NCI-H2196 treated with DMSO at 0.1 percent for 48 hours (cell line): ENCODE results near the gene FMC1.
"Not testable (repeated sequence)": the region's sequence is repeated elsewhere in the genome, so short reads cannot be mapped to it uniquely, and the experiment has no call there.

ENCODE experiments used
- DNase-seq: peaks from one replicate; lab custom pipeline; 2025; ENCODE audit not compliant: unreplicated experiment; lab: John Stamatoyannopoulos, UW

FMC1 gene

GRCh38 chr7:139341058-139341775 is at the start of gene FMC1:
TSS of gene FMC1 (plus strand) at chr7:139341337. CDS start at chr7:139341385, 48 bp downstream.
- DNase-seq = peak; percentile 80

GRCh38 chr7:139292821-139293220 is 48.3 kb upstream of the FMC1 start:
- no peak for DNase-seq

GRCh38 chr7:139293534-139293933 is 47.6 kb upstream of the FMC1 start:
- no peak for DNase-seq

GRCh38 chr7:139294241-139294640 is 46.9 kb upstream of the FMC1 start:
- no peak for DNase-seq

GRCh38 chr7:139294951-139295575 is 46.1 kb upstream of the FMC1 start:
- no peak for DNase-seq

- no peak for DNase-seq
Observed at GRCh38 chr7:139297795-139298194, 43.3 kb upstream of the FMC1 start.

GRCh38 chr7:139299296-139299695 is 41.8 kb upstream of the FMC1 start:
- no peak for DNase-seq

- no peak for DNase-seq
Observed at GRCh38 chr7:139300390-139300789, 40.7 kb upstream of the FMC1 start.

- DNase-seq = no peak
Observed at GRCh38 chr7:139304517-139304916, 36.6 kb upstream of the FMC1 start.

- DNase-seq = no peak
Observed at GRCh38 chr7:139317939-139318505, 23.1 kb upstream of the FMC1 start.

GRCh38 chr7:139321071-139321745 is 19.9 kb upstream of the FMC1 start:
- DNase-seq = no peak

- DNase-seq = not testable (repeated sequence)
Observed at GRCh38 chr7:139324709-139325108, 16.4 kb upstream of the FMC1 start.

- DNase-seq = no peak
Observed at GRCh38 chr7:139328375-139328774, 12.8 kb upstream of the FMC1 start.

- DNase-seq = no peak
Observed at GRCh38 chr7:139329119-139329518, 12.0 kb upstream of the FMC1 start.

GRCh38 chr7:139330333-139331030 is 10.7 kb upstream of the FMC1 start:
- DNase-seq = no peak

GRCh38 chr7:139332697-139333359 is 8.3 kb upstream of the FMC1 start:
- DNase-seq = no peak

- not testable (repeated sequence) for DNase-seq
Observed at GRCh38 chr7:139333443-139333842, 7.7 kb upstream of the FMC1 start.

GRCh38 chr7:139334399-139335150 is 6.6 kb upstream of the FMC1 start:
- no peak for DNase-seq

- DNase-seq = no peak
Observed at GRCh38 chr7:139339025-139339424, 2.1 kb upstream of the FMC1 start.

- DNase-seq = no peak
Observed at GRCh38 chr7:139339698-139340036, 1.5 kb upstream of the FMC1 start.
